ENCODE results near the gene CCDC110.

CCDC110 gene

DNA sequence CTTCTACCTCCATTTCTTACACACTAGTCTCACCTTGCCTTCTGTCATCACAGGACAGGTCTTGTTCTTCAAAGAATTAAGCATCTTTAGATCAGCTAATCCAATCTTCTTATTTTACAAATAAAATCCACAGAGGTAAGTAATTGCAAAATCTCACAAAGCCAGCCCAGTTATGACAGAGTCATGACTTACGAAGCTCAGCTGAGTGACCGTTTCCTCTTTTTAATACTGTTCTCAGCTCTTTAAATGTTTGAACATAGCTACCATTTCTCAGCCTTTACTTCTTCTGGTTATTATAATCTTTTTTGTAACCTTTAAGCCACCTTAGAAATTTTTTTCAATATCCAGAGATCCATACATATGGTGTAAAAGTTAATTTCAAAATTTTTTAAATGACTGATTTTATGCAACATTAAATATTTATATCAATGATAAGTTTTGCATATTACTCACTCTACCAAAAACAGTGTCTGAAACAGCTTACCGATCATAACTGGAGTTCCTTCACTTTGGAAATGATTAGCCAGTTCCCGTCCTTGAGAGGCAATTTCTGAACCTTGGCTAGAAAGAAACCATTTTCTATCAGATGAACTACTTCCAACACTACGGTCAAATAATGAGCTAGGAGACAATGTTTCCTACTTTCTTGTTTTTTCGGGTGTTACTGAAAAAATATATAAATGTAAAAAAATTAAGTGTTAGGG lies 66.1 kb downstream of the CCDC110 start:
- Histone ChIP-seq H3K4me3 (no peak overlapping the region), H3K27ac (no peak overlapping the region)
- no peak for DNase-seq (ENCODE audit: low spot score)
- no peak for TF ChIP-seq CTCF (IDR thresholded peaks at IDR 0.05)

- no peak for DNase-seq (ENCODE audit: low spot score)
- no peak overlapping the region for H3K27ac ChIP-seq
- no peak overlapping the region for H3K4me3 ChIP-seq
- TF ChIP-seq CTCF (IDR thresholded peaks at IDR 0.05), result no peak
Measured at GRCh38 chr4:185404031-185404430, 67.5 kb downstream of the CCDC110 start.

GRCh38 chr4:185399466-185399865 lies 72.1 kb downstream of the CCDC110 start:
- Histone ChIP-seq H3K27ac (peak overlapping the region in 1 of 2 donors; percentile 43), H3K4me3 (no peak overlapping the region)
- TF ChIP-seq CTCF (IDR thresholded peaks at IDR 0.05), result no peak
- no peak for DNase-seq (ENCODE audit: low spot score)

DNA sequence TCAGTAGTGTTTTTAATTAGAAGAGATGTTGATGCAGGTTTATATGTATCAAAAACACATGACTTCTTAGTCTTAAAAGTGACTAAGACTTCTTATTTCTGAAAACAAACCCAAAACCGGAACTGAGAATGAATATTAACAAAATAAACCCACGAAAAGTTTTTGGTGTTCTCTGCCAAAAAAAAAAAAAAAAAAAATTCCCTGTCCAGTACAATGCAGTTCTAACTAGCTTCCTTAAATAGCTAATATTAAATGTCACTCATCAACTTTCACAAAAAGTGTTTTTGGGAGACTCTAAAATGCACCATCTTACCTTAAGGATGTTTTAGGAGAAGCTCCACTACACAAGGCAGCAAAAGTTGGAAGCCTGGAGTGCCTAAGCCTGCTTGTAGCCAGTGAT lies 72.9 kb downstream of the CCDC110 start:
- no peak for TF ChIP-seq CTCF (IDR thresholded peaks at IDR 0.05)
- no peak overlapping the region for H3K4me3 ChIP-seq
- H3K27ac ChIP-seq, result peak overlapping the region; percentile 27 to 43
- no peak for DNase-seq (ENCODE audit: low spot score)

DNA sequence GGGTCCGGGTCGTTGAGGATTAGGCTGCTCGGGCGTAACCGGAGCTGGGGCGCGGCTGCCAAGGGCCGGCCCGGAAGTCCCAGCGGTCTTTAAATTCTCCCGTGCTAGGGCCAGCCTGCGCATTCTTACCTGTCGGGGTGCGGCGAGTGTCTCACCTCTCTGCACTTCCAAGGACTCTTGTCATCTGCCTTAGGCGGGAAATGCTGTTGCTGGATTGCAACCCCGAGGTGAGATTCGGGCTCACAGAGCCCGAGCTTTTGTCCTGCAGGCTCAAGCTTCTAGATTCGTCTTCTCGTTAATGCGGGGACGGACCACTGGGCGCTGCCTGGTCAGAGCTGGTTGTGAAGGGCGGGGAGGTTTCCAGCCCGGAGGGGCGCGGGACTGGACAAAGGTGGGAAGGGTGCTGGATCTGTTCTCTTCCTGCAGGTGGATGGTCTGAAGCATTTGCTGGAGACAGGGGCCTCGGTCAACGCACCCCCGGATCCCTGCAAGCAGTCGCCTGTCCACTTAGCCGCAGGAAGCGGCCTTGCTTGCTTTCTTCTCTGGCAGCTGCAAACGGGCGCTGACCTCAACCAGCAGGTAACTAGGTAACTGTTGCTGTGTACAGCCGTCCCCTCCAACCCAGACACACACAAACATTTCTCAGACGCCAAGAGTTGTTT lies 74.7 kb downstream of the CCDC110 start, which contains the start of gene ANKRD37:
Gene ANKRD37 (plus strand): TSS at position 118 of the 662 bp plus-strand sequence. CDS start 83 bp downstream, at position 201.
- peak; percentile 81 for DNase-seq (ENCODE audit: low spot score)

DNA sequence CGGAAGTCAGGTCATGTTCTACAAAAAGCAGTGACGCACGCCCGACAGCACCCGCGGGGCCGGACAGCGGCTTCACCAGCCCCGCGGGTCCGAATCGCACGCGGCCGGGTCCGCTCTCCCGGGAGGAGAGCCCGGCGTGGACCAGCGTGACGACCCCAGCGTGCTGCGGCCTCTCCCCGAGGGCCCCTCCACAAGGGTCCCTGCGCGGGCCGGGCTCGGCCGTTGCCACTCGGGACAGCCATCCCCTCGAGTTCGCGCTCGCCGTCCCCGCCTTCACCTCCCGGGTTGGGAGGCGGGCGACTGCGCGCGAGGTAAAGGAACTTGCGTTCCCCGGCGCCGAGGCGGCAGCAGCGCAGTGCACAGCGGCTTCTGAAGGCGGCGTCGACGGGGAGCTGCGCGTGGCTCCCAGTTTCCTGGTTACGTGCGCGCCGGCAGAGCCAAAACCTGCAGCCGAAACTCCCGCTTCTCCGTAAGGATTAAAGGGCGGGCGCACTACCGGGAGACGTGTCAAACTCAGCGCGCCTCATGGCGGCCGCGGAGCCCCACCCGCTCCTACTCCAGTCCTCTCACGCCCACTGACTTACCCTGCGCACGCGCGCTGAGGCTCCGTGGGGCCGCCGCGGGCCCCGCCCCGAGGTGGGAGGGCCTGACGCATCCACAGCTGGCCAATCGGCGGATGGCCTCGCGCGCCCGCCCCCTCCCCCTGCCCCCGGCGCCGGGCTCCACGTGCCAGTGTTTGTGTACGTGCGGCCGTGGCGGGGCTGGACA lies 75.4 kb downstream of the CCDC110 start:
- DNase-seq (ENCODE audit: low spot score), result peak; percentile 98
- peak overlapping the region; percentile 100 for H3K27ac ChIP-seq
- no peak for TF ChIP-seq CTCF (IDR thresholded peaks at IDR 0.05)
- peak overlapping the region; percentile 94 for H3K4me3 ChIP-seq

More for the DNA sequence above, 74.7 kb downstream of the CCDC110 start, which contains the start of gene ANKRD37:
- no peak for TF ChIP-seq CTCF (IDR thresholded peaks at IDR 0.05)
- Histone ChIP-seq H3K27ac (peak within 1 kb of the TSS; percentile 100), H3K4me3 (peak within 1 kb of the TSS; percentile 94)

Data from coronary artery (tissue), 2 donors.